HepG2 (cell line): ENCODE data around the gene HPS3. TPM values are rescaled to one million over a fixed set of nuclear protein-coding genes. Genes with fewer than 3 reads are reported as not detected.

Experiments
- ATAC-seq: fragments of 200-7000 bp; cut with Tn5 transposase; 3 replicates; pipeline ENCODE4 v1.9.1; 2020; ENCODE audit warnings: mild to moderate bottlenecking, moderate library complexity
- BruUV-seq: library from RNA; stranded (reverse); fragments of 400-500 nt; replicated peaks from 2 replicates; lab custom pipeline; 2021; lab: Mats Ljungman, UMichigan
- CTCF ChIA-PET: fragments of 300-600 bp; formaldehyde crosslinking; extraction: SDS; loops from one replicate; lab custom pipeline; 2021; ENCODE audit warnings: low total read pairs, inconsistent platforms, low intra/inter-chr PET ratio; lab: Yijun Ruan, JAX
- POLR2A ChIA-PET: fragments of 350-600 bp; sonication (Branson Sonifier 250); formaldehyde crosslinking; loops from one replicate; lab custom pipeline; 2020; ENCODE audit warnings: antibody characterized with exemption, inconsistent platforms; lab: Yijun Ruan, JAX
- DNase-seq: peaks from one replicate; pipeline ENCODE4 v3.0.0-alpha.2; 2015; ENCODE audit warnings: low spot score
- FAIRE-seq: peaks from 3 replicates; lab custom pipeline; 2011; peaks lifted over from hg19 to GRCh38; lab: Jason Lieb, UNC
- H2AFZ ChIP-seq: one replicate; pipeline ENCODE4 v1.6.1; 2011; ENCODE audit warnings: low read length, inconsistent platforms
- H3K27ac ChIP-seq: fragments of 300-600 bp; 3 replicates; pipeline ENCODE4 v1.8.0; 2011; ENCODE audit warnings: mixed run types, mild to moderate bottlenecking, mixed read lengths, low read length, inconsistent platforms; ENCODE audit not compliant: insufficient read depth; ENCODE audit errors: extremely low read length
- H3K27me3 ChIP-seq, 2 experiments: fragments of 200-600 bp in 1 of 2; 2 replicates in 1 of 2; 3 replicates in 1 of 2; pipeline versions ENCODE4 v1.6.0 to v1.8.0; 2011; ENCODE audit warnings: low read length in 2 of 2, mild to moderate bottlenecking in 2 of 2, moderate library complexity in 2 of 2, inconsistent platforms in 1 of 2; ENCODE audit not compliant: insufficient read depth in 2 of 2, control insufficient read depth in 1 of 2
- H3K36me3 ChIP-seq, 2 experiments: fragments of 200-600 bp in 1 of 2; replicated peaks in 1 of 2; 2 replicates in 1 of 2; 3 replicates in 1 of 2; pipeline versions ENCODE4 v1.5.1 to v1.8.0; 2011; ENCODE audit warnings: low read length in 2 of 2, inconsistent platforms in 1 of 2; ENCODE audit not compliant: insufficient read depth in 2 of 2, control insufficient read depth in 1 of 2
- H3K4me1 ChIP-seq: 2 replicates; pipeline ENCODE4 v1.5.1; 2012; ENCODE audit warnings: low read length, inconsistent platforms; ENCODE audit not compliant: insufficient read depth
- H3K4me2 ChIP-seq: 2 replicates; pipeline ENCODE4 v1.6.0; 2011; ENCODE audit warnings: low read depth, low read length, inconsistent platforms
- H3K4me3 ChIP-seq, 3 experiments: fragments of 200-600 bp in 1 of 3; sonication (generic), shearing (Covaris generic) in 1 of 3; replicated peaks in 1 of 3; 2 replicates each; pipeline ENCODE4 v1.5.1; 2011 to 2016; ENCODE audit warnings: low read length in 3 of 3, inconsistent platforms in 2 of 3, low read depth in 2 of 3, mild to moderate bottlenecking in 2 of 3, control low read depth in 1 of 3, mixed read lengths in 1 of 3; ENCODE audit not compliant: insufficient read depth in 1 of 3
- H3K79me2 ChIP-seq: one replicate; pipeline ENCODE4 v1.6.1; 2011; ENCODE audit warnings: low read length, inconsistent platforms; ENCODE audit not compliant: insufficient read depth
- H3K9ac ChIP-seq: 2 replicates; pipeline ENCODE4 v1.6.0; 2011; ENCODE audit warnings: mild to moderate bottlenecking, low read depth, low read length, inconsistent platforms; ENCODE audit not compliant: insufficient read depth
- H3K9me3 ChIP-seq: 2 replicates; pipeline ENCODE4 v1.5.1; 2012; ENCODE audit warnings: mild to moderate bottlenecking, low read length
- H4K20me1 ChIP-seq: 2 replicates; pipeline ENCODE4 v1.6.0; 2011; ENCODE audit warnings: inconsistent platforms, mild to moderate bottlenecking, low read length, moderate library complexity; ENCODE audit not compliant: insufficient read depth
- AKNA ChIP-seq: sonication (generic); formaldehyde crosslinking; IDR thresholded peaks from 2 replicates; pipeline ENCODE4 v1.4.0; 2020; ENCODE audit warnings: missing genetic modification reagents, borderline replicate concordance
- ARID2 ChIP-seq: sonication (generic); formaldehyde crosslinking; IDR thresholded peaks from 2 replicates; pipeline ENCODE4 v1.8.1; 2022; ENCODE audit warnings: mild to moderate bottlenecking, missing genetic modification reagents, borderline replicate concordance
- CERS6 ChIP-seq: sonication (generic); formaldehyde crosslinking; IDR thresholded peaks from 2 replicates; pipeline ENCODE4 v1.5.0; 2020; ENCODE audit warnings: missing genetic modification reagents
- MAFG ChIP-seq: sonication (generic); formaldehyde crosslinking; IDR thresholded peaks from 2 replicates; pipeline ENCODE4 v1.5.1; 2020; ENCODE audit warnings: mild to moderate bottlenecking, missing genetic modification reagents
- MXD3 ChIP-seq: IDR thresholded peaks from 2 replicates; pipeline ENCODE4 v1.6.1; 2016; ENCODE audit warnings: mild to moderate bottlenecking, missing biosample characterization, missing genetic modification reagents
- NBN ChIP-seq: fragments of 450-650 bp; conservative IDR thresholded peaks from 2 replicates; pipeline ENCODE4 v1.6.1; 2017
- NR2C2 ChIP-seq: sonication (generic); formaldehyde crosslinking; IDR thresholded peaks from 2 replicates; pipeline ENCODE4 v1.4.0; 2020; ENCODE audit warnings: missing genetic modification reagents, mild to moderate bottlenecking, moderate library complexity, borderline replicate concordance
- PTBP1 ChIP-seq: fragments of 200-400 bp; formaldehyde crosslinking; IDR thresholded peaks from 2 replicates; pipeline ENCODE4 v1.6.1; 2018; ENCODE audit warnings: low read length, low read depth; ENCODE audit not compliant: poor library complexity, severe bottlenecking
- RNF219 ChIP-seq: sonication (generic); formaldehyde crosslinking; IDR thresholded peaks from 2 replicates; pipeline ENCODE4 v1.5.0; 2020; ENCODE audit warnings: mild to moderate bottlenecking, missing genetic modification reagents
- SYNCRIP ChIP-seq: fragments of 200-400 bp; formaldehyde crosslinking; IDR thresholded peaks from 2 replicates; pipeline ENCODE4 v1.6.1; 2018; ENCODE audit warnings: mild to moderate bottlenecking, low read depth, low read length; ENCODE audit not compliant: insufficient read depth
- YY1 ChIP-seq: IDR thresholded peaks from 2 replicates; pipeline ENCODE4 v1.6.1; 2011; ENCODE audit warnings: low read length, low read depth, moderate library complexity, mild to moderate bottlenecking; ENCODE audit not compliant: insufficient read depth, insufficient replicate concordance
- ZNF441 ChIP-seq: sonication (generic); formaldehyde crosslinking; IDR thresholded peaks from 2 replicates; pipeline ENCODE4 v1.7.0; 2021; ENCODE audit warnings: missing genetic modification reagents, borderline replicate concordance
- ZNF572 ChIP-seq: sonication (generic); formaldehyde crosslinking; IDR thresholded peaks from 2 replicates; pipeline ENCODE4 v1.5.1; 2020; ENCODE audit warnings: mild to moderate bottlenecking, missing genetic modification reagents
- ZNF737 ChIP-seq: sonication (generic); formaldehyde crosslinking; IDR thresholded peaks from 2 replicates; pipeline ENCODE4 v1.5.0; 2020; ENCODE audit warnings: missing genetic modification reagents, mild to moderate bottlenecking, borderline replicate concordance
- ZNF790 ChIP-seq: sonication (generic); formaldehyde crosslinking; IDR thresholded peaks from 2 replicates; pipeline ENCODE4 v1.8.0; 2022; ENCODE audit warnings: missing genetic modification reagents, mild to moderate bottlenecking, borderline replicate concordance
- ZNF841 ChIP-seq: sonication (generic); formaldehyde crosslinking; IDR thresholded peaks from 2 replicates; pipeline ENCODE4 v1.8.1; 2023; ENCODE audit warnings: missing genetic modification reagents, borderline replicate concordance
- WGBS: methylation state at CpG from one replicate; pipeline ENCODE4 v1.1.6; 2017; ENCODE audit warnings: low lambda C conversion rate; 5-methylcytosine and 5-hydroxymethylcytosine counted together
- in situ Hi-C: cut with HindIII; loops from 2 replicates; pipeline ENCODE4 v1.10.0; 2017; ENCODE audit warnings: low pct_unique_long_range_greater_than_20kb; ENCODE audit not compliant: extremely low pct_ligation_motif_present
- intact Hi-C: fragments of 100-400 bp; cut with micrococcal nuclease; formaldehyde crosslinking; loops from one replicate; pipeline ENCODE4 v1.10.0; 2022; ENCODE audit not compliant: unreplicated experiment
- polyA plus RNA-seq, 8 experiments: library from polyadenylated mRNA; depleted of rRNA in 3 of 8; stranded (reverse) in 7 of 8; unstranded in 1 of 8; fragments of >200 nt; fragmentation: Illumina TruSeq in 4 of 8; extraction: Trizol in 4 of 8; gene quantifications; 2 replicates each; pipeline versions ENCODE4 v1.2.1 to v1.2.3, GENCODE V29; 2011 to 2016; ENCODE audit warnings: low read depth in 4 of 8, missing spikeins in 1 of 8, mixed read lengths in 1 of 8; ENCODE audit not compliant: insufficient read depth in 1 of 8
- total RNA-seq, 5 experiments: library from RNA; depleted of rRNA; stranded (reverse); fragments of >200 nt; fragmentation: Illumina TruSeq; extraction: Trizol; gene quantifications; 2 replicates each; pipeline ENCODE4 v1.2.3, GENCODE V29; 2016; ENCODE audit warnings: low read depth in 1 of 5

Gene HPS3
- total and polyA plus RNA-seq, 2 of the 13 experiments (the other 11 are each of a cell fraction or from before 2014, with no cell fraction given): 9.5 to 18.9 TPM

GRCh38 chr3:149162007-149162406 is 32.6 kb downstream of the HPS3 start:
- H3K27ac ChIP-seq: no peak overlapping the region
- H3K4me1 ChIP-seq: no peaks in the 10 kb centered on the region
- no peaks in the 10 kb centered on the region for H3K27me3 ChIP-seq
- BruUV-seq: no TSS peak
- intact Hi-C loops: no loop called here
- no peaks in the 10 kb centered on the region for H3K9me3 ChIP-seq
- FAIRE-seq (no peak), DNase-seq (no peak), ATAC-seq (no peak)
- H3K9ac ChIP-seq: no peak overlapping the region
- no peak overlapping the region for H3K4me2 ChIP-seq
- CTCF ChIA-PET: no interaction called here
- no peak overlapping the region for H2AFZ ChIP-seq
- in situ Hi-C loops: no loop called here
- H3K4me3 ChIP-seq: no peak overlapping the region
- 96% methylated on average over 2 of the region's 2 CpGs for WGBS
- no peaks in the 10 kb centered on the region; the same call in 1 of the 2 replicates for H4K20me1 ChIP-seq
- POLR2A ChIA-PET: no interaction called here
- no peaks in the 10 kb centered on the region for H3K79me2 ChIP-seq
- H3K36me3 ChIP-seq: peaks cover 5 to 47% of the 10 kb centered on the region in 2 experiments
- TF ChIP-seq YY1 (no peak), MAFG (CRISPR knock-in tag) (no peak), AKNA (CRISPR knock-in tag) (no peak), PTBP1 (no peak), ZNF441 (CRISPR knock-in tag) (no peak), MXD3 (CRISPR knock-in tag) (no peak), ZNF737 (CRISPR knock-in tag) (no peak), NBN (no peak), SYNCRIP (no peak), NR2C2 (no peak), ARID2 (CRISPR knock-in tag) (no peak), ZNF572 (CRISPR knock-in tag) (no peak), ZNF841 (CRISPR knock-in tag) (no peak), RNF219 (CRISPR knock-in tag) (no peak), CERS6 (CRISPR knock-in tag) (no peak), ZNF790 (CRISPR knock-in tag) (no peak)
